Lower leg skin (tissue), 3 donors: Measurements from ENCODE around the gene TMEM163.

Experiments
- CTCF ChIP-seq, 3 donors: fragments of 450-650 bp; IDR thresholded peaks; one replicate each; pipeline ENCODE4 v1.5.1; 2016; ENCODE audit warnings: antibody characterized with exemption in 3 of 3, mild to moderate bottlenecking in 3 of 3, moderate library complexity in 2 of 3
- POLR2A ChIP-seq, 2 donors: fragments of 450-650 bp; IDR thresholded peaks; one replicate each; pipeline ENCODE4 v1.6.1; 2016 to 2017; ENCODE audit warnings: antibody characterized with exemption in 2 of 2, mild to moderate bottlenecking in 1 of 2, moderate library complexity in 1 of 2

- TF ChIP-seq POLR2A (IDR thresholded peaks at IDR 0.05) (no peak), CTCF (IDR thresholded peaks at IDR 0.05) (no peak)
Measured at GRCh38 chr2:134570676-134571075, 148.1 kb downstream of the TMEM163 start.
